ENCODE data around the gene SLC13A2. TPM values are rescaled to one million over a fixed set of nuclear protein-coding genes. Genes with fewer than 3 reads are reported as not detected.

The SLC13A2 gene
- total RNA-seq, 1 donor from 2014 or later: not detected

- Histone ChIP-seq H3K9me3 (ENCODE audit: control insufficient read depth in 3 of 3, low read length in 3 of 3) (no peaks in the 10 kb centered on the region), H3K27me3 (ENCODE audit: control insufficient read depth in 3 of 3, insufficient read depth in 3 of 3, low read length in 3 of 3) (peaks cover 0 to 15% (median 3%) of the 10 kb centered on the region in 3 donors), H3K4me3 (ENCODE audit: low read length in 3 of 3) (no peak overlapping the region), H3K4me1 (ENCODE audit: control insufficient read depth in 3 of 3, insufficient read depth in 3 of 3, low read length in 3 of 3) (no peaks in the 10 kb centered on the region), H3K9ac (ENCODE audit: low read depth in 1 of 3, low read length in 3 of 3) (no peak overlapping the region), H3K27ac (ENCODE audit: low read depth, low read length) (no peak overlapping the region), H3K36me3 (ENCODE audit: control insufficient read depth in 3 of 3, insufficient read depth in 3 of 3, low read length in 3 of 3) (no peaks in the 10 kb centered on the region)
Observed at GRCh38 chr17:28478712-28479615, 5.5 kb downstream of the SLC13A2 start.

- H3K4me3 ChIP-seq (ENCODE audit: low read length in 3 of 3): no peak overlapping the region
- no peak overlapping the region for H3K9ac ChIP-seq (ENCODE audit: low read depth in 1 of 3, low read length in 3 of 3)
- H3K27ac ChIP-seq (ENCODE audit: low read depth, low read length): no peak overlapping the region
- H3K4me1 ChIP-seq (ENCODE audit: control insufficient read depth in 3 of 3, insufficient read depth in 3 of 3, low read length in 3 of 3): no peaks in the 10 kb centered on the region
- peaks cover 0 to 12% (median 7%) of the 10 kb centered on the region in 3 donors for H3K27me3 ChIP-seq (ENCODE audit: control insufficient read depth in 3 of 3, insufficient read depth in 3 of 3, low read length in 3 of 3)
- no peaks in the 10 kb centered on the region for H3K9me3 ChIP-seq (ENCODE audit: control insufficient read depth in 3 of 3, low read length in 3 of 3)
- H3K36me3 ChIP-seq (ENCODE audit: control insufficient read depth in 3 of 3, insufficient read depth in 3 of 3, low read length in 3 of 3): no peaks in the 10 kb centered on the region
Observed at GRCh38 chr17:28480278-28480677, 6.8 kb downstream of the SLC13A2 start.

DNA sequence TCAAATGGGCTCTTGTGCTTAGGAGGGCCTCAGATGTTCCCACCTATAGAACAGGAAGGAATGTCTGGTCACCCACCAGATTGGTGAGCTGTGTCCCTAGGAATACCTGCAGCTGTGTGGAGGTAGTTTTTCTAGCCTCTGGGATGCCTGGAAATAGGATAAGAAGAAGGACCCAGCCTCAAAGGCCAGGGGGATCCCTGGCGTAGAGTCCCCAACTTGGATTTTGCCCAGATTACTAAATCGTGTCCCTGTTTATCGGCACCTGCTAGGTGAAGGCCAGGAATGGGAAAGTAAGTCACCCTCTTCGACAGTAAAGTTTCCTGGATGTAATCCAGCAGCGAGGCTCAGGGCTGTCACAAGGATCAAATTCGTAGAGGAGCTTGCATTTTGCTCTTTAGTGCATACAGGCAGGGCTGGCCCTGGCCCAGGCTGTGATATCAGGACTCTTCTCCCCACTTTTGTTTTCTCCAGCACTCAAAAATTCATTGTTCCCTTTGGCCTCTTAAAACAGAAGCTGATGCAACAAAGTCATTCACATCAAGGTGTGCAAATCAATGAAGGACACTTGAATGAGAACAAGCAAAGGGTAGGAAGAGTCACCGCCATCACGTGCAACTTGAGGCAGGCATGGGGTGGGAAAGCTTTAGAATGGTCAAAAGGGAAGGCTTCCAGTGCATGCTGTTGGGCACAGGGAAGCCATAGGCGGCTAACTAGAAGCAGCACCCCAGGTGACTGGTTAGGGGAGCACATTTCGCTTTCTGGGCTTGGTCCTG lies 7.5 kb downstream of the SLC13A2 start:
- Histone ChIP-seq H3K27ac (ENCODE audit: low read depth, low read length) (no peak overlapping the region), H3K4me1 (ENCODE audit: control insufficient read depth in 3 of 3, insufficient read depth in 3 of 3, low read length in 3 of 3) (no peaks in the 10 kb centered on the region), H3K36me3 (ENCODE audit: control insufficient read depth in 3 of 3, insufficient read depth in 3 of 3, low read length in 3 of 3) (no peaks in the 10 kb centered on the region), H3K4me3 (ENCODE audit: low read length in 3 of 3) (no peak overlapping the region), H3K9ac (ENCODE audit: low read depth in 1 of 3, low read length in 3 of 3) (peak overlapping the region in 1 of 3 donors; percentile 8), H3K27me3 (ENCODE audit: control insufficient read depth in 3 of 3, insufficient read depth in 3 of 3, low read length in 3 of 3) (peaks cover 0 to 7% (median 7%) of the 10 kb centered on the region in 3 donors), H3K9me3 (ENCODE audit: control insufficient read depth in 3 of 3, low read length in 3 of 3) (no peaks in the 10 kb centered on the region)

DNA sequence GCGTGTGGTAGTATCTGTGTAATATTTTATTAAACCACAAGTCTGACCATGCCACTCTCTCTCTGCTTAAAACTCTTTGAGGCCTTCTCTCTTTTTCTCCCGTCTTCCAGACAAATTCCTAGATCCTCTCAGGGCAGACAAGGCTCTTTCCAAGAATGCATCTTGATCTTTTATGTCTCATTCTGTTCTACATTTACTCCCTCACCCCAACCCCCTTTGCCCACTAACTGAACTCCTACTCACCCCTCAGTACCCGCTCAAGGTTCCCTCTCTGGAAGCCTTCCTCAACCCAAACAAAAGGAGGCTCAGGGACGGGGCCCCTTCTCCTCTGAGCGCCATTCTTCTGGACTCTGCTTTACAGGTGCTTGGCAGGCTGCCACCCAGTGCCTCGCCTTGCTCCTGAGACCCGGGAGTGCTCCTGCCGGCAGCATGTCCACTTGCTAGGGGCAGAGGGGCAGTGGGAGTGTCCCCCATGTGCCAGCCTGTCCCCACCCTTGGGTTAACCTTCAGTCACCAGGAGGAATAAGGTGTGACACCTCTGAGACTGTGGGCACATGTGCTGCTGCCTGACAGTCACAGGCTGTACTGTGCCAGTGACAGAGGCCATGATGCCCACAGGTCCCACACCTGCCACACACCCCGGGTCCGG lies 9.2 kb downstream of the SLC13A2 start:
- Histone ChIP-seq H3K9me3 (ENCODE audit: control insufficient read depth in 3 of 3, low read length in 3 of 3) (no peaks in the 10 kb centered on the region), H3K27me3 (ENCODE audit: control insufficient read depth in 3 of 3, insufficient read depth in 3 of 3, low read length in 3 of 3) (peaks cover 0 to 10% (median 7%) of the 10 kb centered on the region in 3 donors), H3K36me3 (ENCODE audit: control insufficient read depth in 3 of 3, insufficient read depth in 3 of 3, low read length in 3 of 3) (no peaks in the 10 kb centered on the region), H3K4me1 (ENCODE audit: control insufficient read depth in 3 of 3, insufficient read depth in 3 of 3, low read length in 3 of 3) (no peaks in the 10 kb centered on the region), H3K4me3 (ENCODE audit: low read length in 3 of 3) (no peak overlapping the region), H3K9ac (ENCODE audit: low read depth in 1 of 3, low read length in 3 of 3) (no peak overlapping the region), H3K27ac (ENCODE audit: low read depth, low read length) (no peak overlapping the region)

DNA sequence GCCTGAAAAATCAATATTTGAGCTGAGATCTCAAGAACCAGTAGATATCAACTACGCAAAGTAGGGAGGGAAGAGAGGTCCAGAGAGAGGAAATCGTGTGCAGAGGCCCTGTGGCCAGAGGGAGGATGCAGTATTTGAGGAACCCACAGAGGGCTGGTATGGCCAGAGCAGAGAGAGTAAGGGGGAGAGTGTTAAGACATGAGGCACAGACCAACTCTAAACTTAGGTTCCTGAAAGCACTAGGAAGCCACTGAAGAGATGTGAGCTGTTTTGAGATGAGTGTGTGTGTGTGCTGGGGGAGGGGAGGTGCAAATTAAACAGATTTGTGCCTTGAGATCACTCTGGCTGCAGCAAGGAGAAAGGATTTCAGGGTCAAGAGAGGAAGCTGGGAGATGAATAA lies 10.9 kb downstream of the SLC13A2 start:
- no peak overlapping the region for H3K9ac ChIP-seq (ENCODE audit: low read depth in 1 of 3, low read length in 3 of 3)
- no peak overlapping the region for H3K27ac ChIP-seq (ENCODE audit: low read depth, low read length)
- no peaks in the 10 kb centered on the region for H3K36me3 ChIP-seq (ENCODE audit: control insufficient read depth in 3 of 3, insufficient read depth in 3 of 3, low read length in 3 of 3)

GRCh38 chr17:28485049-28485448 lies 11.6 kb downstream of the SLC13A2 start:
- peaks cover 0 to 12% (median 7%) of the 10 kb centered on the region in 3 donors for H3K27me3 ChIP-seq (ENCODE audit: control insufficient read depth in 3 of 3, insufficient read depth in 3 of 3, low read length in 3 of 3)
- H3K9ac ChIP-seq (ENCODE audit: low read depth in 1 of 3, low read length in 3 of 3): no peak overlapping the region
- H3K36me3 ChIP-seq (ENCODE audit: control insufficient read depth in 3 of 3, insufficient read depth in 3 of 3, low read length in 3 of 3): no peaks in the 10 kb centered on the region
- no peak overlapping the region for H3K27ac ChIP-seq (ENCODE audit: low read depth, low read length)
- H3K9me3 ChIP-seq (ENCODE audit: control insufficient read depth in 3 of 3, low read length in 3 of 3): no peaks in the 10 kb centered on the region
- H3K4me1 ChIP-seq (ENCODE audit: control insufficient read depth in 3 of 3, insufficient read depth in 3 of 3, low read length in 3 of 3): no peaks in the 10 kb centered on the region
- H3K4me3 ChIP-seq (ENCODE audit: low read length in 3 of 3): no peak overlapping the region

More for the DNA sequence above, 10.9 kb downstream of the SLC13A2 start:
- Histone ChIP-seq H3K27me3 (ENCODE audit: control insufficient read depth in 3 of 3, insufficient read depth in 3 of 3, low read length in 3 of 3) (peaks cover 0 to 12% (median 7%) of the 10 kb centered on the region in 3 donors), H3K9me3 (ENCODE audit: control insufficient read depth in 3 of 3, low read length in 3 of 3) (no peaks in the 10 kb centered on the region), H3K4me1 (ENCODE audit: control insufficient read depth in 3 of 3, insufficient read depth in 3 of 3, low read length in 3 of 3) (no peaks in the 10 kb centered on the region), H3K4me3 (ENCODE audit: low read length in 3 of 3) (no peak overlapping the region)

GRCh38 chr17:28487881-28488532 lies 14.6 kb downstream of the SLC13A2 start:
- Histone ChIP-seq H3K4me3 (ENCODE audit: low read length in 3 of 3) (no peak overlapping the region), H3K9ac (ENCODE audit: low read depth in 1 of 3, low read length in 3 of 3) (no peak overlapping the region), H3K27me3 (ENCODE audit: control insufficient read depth in 3 of 3, insufficient read depth in 3 of 3, low read length in 3 of 3) (peaks cover 5 to 22% (median 18%) of the 10 kb centered on the region in 3 donors), H3K9me3 (ENCODE audit: control insufficient read depth in 3 of 3, low read length in 3 of 3) (no peaks in the 10 kb centered on the region), H3K36me3 (ENCODE audit: control insufficient read depth in 3 of 3, insufficient read depth in 3 of 3, low read length in 3 of 3) (no peaks in the 10 kb centered on the region), H3K4me1 (ENCODE audit: control insufficient read depth in 3 of 3, insufficient read depth in 3 of 3, low read length in 3 of 3) (no peaks in the 10 kb centered on the region), H3K27ac (ENCODE audit: low read depth, low read length) (no peak overlapping the region)

- no peaks in the 10 kb centered on the region for H3K4me1 ChIP-seq (ENCODE audit: control insufficient read depth in 3 of 3, insufficient read depth in 3 of 3, low read length in 3 of 3)
- peaks cover 7 to 27% (median 20%) of the 10 kb centered on the region in 3 donors for H3K27me3 ChIP-seq (ENCODE audit: control insufficient read depth in 3 of 3, insufficient read depth in 3 of 3, low read length in 3 of 3)
- H3K9me3 ChIP-seq (ENCODE audit: control insufficient read depth in 3 of 3, low read length in 3 of 3): no peaks in the 10 kb centered on the region
- no peaks in the 10 kb centered on the region for H3K36me3 ChIP-seq (ENCODE audit: control insufficient read depth in 3 of 3, insufficient read depth in 3 of 3, low read length in 3 of 3)
- H3K9ac ChIP-seq (ENCODE audit: low read depth in 1 of 3, low read length in 3 of 3): no peak overlapping the region
- H3K4me3 ChIP-seq (ENCODE audit: low read length in 3 of 3): no peak overlapping the region
- no peak overlapping the region for H3K27ac ChIP-seq (ENCODE audit: low read depth, low read length)
Observed at GRCh38 chr17:28488533-28489276, 15.3 kb downstream of the SLC13A2 start.

DNA sequence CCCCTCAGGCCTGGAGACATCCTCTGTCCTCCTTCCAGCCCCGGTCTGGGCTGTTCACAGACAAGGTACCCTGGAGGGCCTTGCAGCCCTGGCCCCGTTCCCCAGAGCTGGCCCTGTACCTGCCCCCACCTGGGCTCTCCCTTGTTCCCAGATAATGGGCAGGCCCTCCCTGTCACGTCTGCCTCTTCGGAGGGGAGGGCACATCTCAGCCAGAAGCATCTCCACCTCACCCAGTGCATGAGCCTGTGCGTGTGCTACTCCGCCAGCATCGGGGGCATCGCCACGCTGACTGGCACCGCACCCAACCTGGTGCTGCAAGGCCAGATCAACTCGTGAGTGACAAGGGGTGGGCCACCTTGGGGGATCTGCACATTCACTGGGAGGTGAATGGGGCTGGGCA lies 17.8 kb downstream of the SLC13A2 start:
- H3K9ac ChIP-seq (ENCODE audit: low read depth in 1 of 3, low read length in 3 of 3): no peak overlapping the region
- no peak overlapping the region for H3K27ac ChIP-seq (ENCODE audit: low read depth, low read length)
- H3K9me3 ChIP-seq (ENCODE audit: control insufficient read depth in 3 of 3, low read length in 3 of 3): no peaks in the 10 kb centered on the region
- no peak overlapping the region for H3K4me3 ChIP-seq (ENCODE audit: low read length in 3 of 3)
- H3K4me1 ChIP-seq (ENCODE audit: control insufficient read depth in 3 of 3, insufficient read depth in 3 of 3, low read length in 3 of 3): no peaks in the 10 kb centered on the region
- no peaks in the 10 kb centered on the region for H3K36me3 ChIP-seq (ENCODE audit: control insufficient read depth in 3 of 3, insufficient read depth in 3 of 3, low read length in 3 of 3)
- peaks cover 10 to 36% (median 35%) of the 10 kb centered on the region in 3 donors for H3K27me3 ChIP-seq (ENCODE audit: control insufficient read depth in 3 of 3, insufficient read depth in 3 of 3, low read length in 3 of 3)
